GM12878 (cell line): ENCODE data around the gene FHL2. TPM values are rescaled to one million over a fixed set of nuclear protein-coding genes. Genes with fewer than 3 reads are reported as not detected.

ENCODE experiments used
- ASH2L ChIP-seq: fragments of 300-600, 200-600 bp; sonication (generic); IDR thresholded peaks from 2 replicates; pipeline ENCODE4 v1.6.1; 2017; ENCODE audit warnings: low read depth, mild to moderate bottlenecking, borderline replicate concordance
- ATF7 ChIP-seq: fragments of 450-650 bp; IDR thresholded peaks from 2 replicates; pipeline ENCODE4 v1.6.1; 2016; ENCODE audit warnings: low read depth, mild to moderate bottlenecking
- BACH1 ChIP-seq: fragments of 450-650 bp; IDR thresholded peaks from 2 replicates; pipeline ENCODE4 v1.6.1; 2017; ENCODE audit warnings: mild to moderate bottlenecking, borderline replicate concordance
- BMI1 ChIP-seq: fragments of 450-650 bp; IDR thresholded peaks from 2 replicates; pipeline ENCODE4 v1.6.1; 2016; ENCODE audit warnings: mild to moderate bottlenecking, moderate library complexity, borderline replicate concordance
- CBFB ChIP-seq: IDR thresholded peaks from 2 replicates; pipeline ENCODE4 v1.6.1; 2016; ENCODE audit warnings: antibody characterized with exemption, low read depth
- FOXM1 ChIP-seq: IDR thresholded peaks from 2 replicates; pipeline ENCODE4 v1.6.1; 2012; ENCODE audit warnings: low read depth, mild to moderate bottlenecking, inconsistent platforms, low read length, moderate library complexity
- HDAC2 ChIP-seq: fragments of 200-600 bp; sonication (generic); IDR thresholded peaks from 2 replicates; pipeline ENCODE4 v1.6.1; 2017
- HDGF ChIP-seq: fragments of 450-650 bp; IDR thresholded peaks from 2 replicates; pipeline ENCODE4 v1.6.1; 2016; ENCODE audit warnings: antibody characterized with exemption
- IKZF2 ChIP-seq, 2 experiments: fragments of 450-650 bp; IDR thresholded peaks; 2 replicates each; pipeline ENCODE4 v1.6.1; 2017; ENCODE audit warnings: mild to moderate bottlenecking in 2 of 2, moderate library complexity in 2 of 2
- JUNB ChIP-seq: IDR thresholded peaks from 2 replicates; pipeline ENCODE4 v1.6.1; 2016; ENCODE audit warnings: antibody characterized with exemption, mild to moderate bottlenecking
- KLF5 ChIP-seq: fragments of 450-650 bp; IDR thresholded peaks from 2 replicates; pipeline ENCODE4 v1.6.1; 2014; ENCODE audit warnings: mild to moderate bottlenecking; ENCODE audit not compliant: partially characterized antibody
- MTA2 ChIP-seq: fragments of 450-650 bp; IDR thresholded peaks from 2 replicates; pipeline ENCODE4 v1.6.1; 2016; ENCODE audit warnings: low read depth, mild to moderate bottlenecking, moderate library complexity
- NFYA ChIP-seq: IDR thresholded peaks from 2 replicates; pipeline ENCODE4 v1.6.1; 2011; ENCODE audit warnings: low read depth, mild to moderate bottlenecking, low read length, improper control_type of control experiment, borderline replicate concordance
- NRF1 ChIP-seq: conservative IDR thresholded peaks from 2 replicates; pipeline ENCODE4 v1.6.1; 2011; ENCODE audit warnings: mild to moderate bottlenecking, low read depth, low read length, improper control_type of control experiment
- PAX5 ChIP-seq: IDR thresholded peaks from 2 replicates; pipeline ENCODE4 v1.6.1; 2011; ENCODE audit warnings: low read depth, low read length, borderline replicate concordance
- PAX8 ChIP-seq: fragments of 450-650 bp; IDR thresholded peaks from 2 replicates; pipeline ENCODE4 v1.6.1; 2017; ENCODE audit warnings: mild to moderate bottlenecking, moderate library complexity
- PML ChIP-seq: IDR thresholded peaks from 2 replicates; pipeline ENCODE4 v1.6.1; 2012; ENCODE audit warnings: low read length, inconsistent platforms
- RAD51 ChIP-seq: fragments of 450-650 bp; IDR thresholded peaks from 2 replicates; pipeline ENCODE4 v1.6.1; 2016; ENCODE audit warnings: moderate library complexity, mild to moderate bottlenecking, inconsistent platforms
- RB1 ChIP-seq: fragments of 450-650 bp; formaldehyde crosslinking; IDR thresholded peaks from 2 replicates; pipeline ENCODE4 v1.6.1; 2017; ENCODE audit warnings: mild to moderate bottlenecking, borderline replicate concordance
- SIX5 ChIP-seq: IDR thresholded peaks from 2 replicates; pipeline ENCODE4 v1.6.1; 2011; ENCODE audit warnings: mild to moderate bottlenecking, low read depth, low read length, moderate library complexity; ENCODE audit not compliant: severe bottlenecking
- SMC3 ChIP-seq: IDR thresholded peaks from 2 replicates; pipeline ENCODE4 v1.6.1; 2011; ENCODE audit warnings: low read length, improper control_type of control experiment, borderline replicate concordance
- SPI1 ChIP-seq: IDR thresholded peaks from 2 replicates; pipeline ENCODE4 v1.6.1; 2011; ENCODE audit warnings: low read depth, mild to moderate bottlenecking, low read length, moderate library complexity, borderline replicate concordance; ENCODE audit not compliant: insufficient read depth
- SREBF2 ChIP-seq: IDR thresholded peaks from 2 replicates; pipeline ENCODE4 v1.6.1; 2012; ENCODE audit warnings: mild to moderate bottlenecking, low read length
- TBL1XR1 ChIP-seq: IDR thresholded peaks from 2 replicates; pipeline ENCODE4 v1.6.1; 2012; ENCODE audit warnings: low read depth, low read length, improper control_type of control experiment
- TCF7 ChIP-seq: IDR thresholded peaks from 2 replicates; pipeline ENCODE4 v1.6.1; 2014; ENCODE audit warnings: antibody characterized with exemption, borderline replicate concordance
- ZNF217 ChIP-seq: fragments of 450-650 bp; IDR thresholded peaks from 2 replicates; pipeline ENCODE4 v1.6.1; 2017; ENCODE audit warnings: antibody characterized with exemption, mild to moderate bottlenecking
- ZNF384 ChIP-seq: IDR thresholded peaks from 2 replicates; pipeline ENCODE4 v1.6.1; 2012; ENCODE audit warnings: low read depth, mild to moderate bottlenecking, low read length, improper control_type of control experiment, borderline replicate concordance
- polyA plus RNA-seq, 11 experiments: library from polyadenylated mRNA; depleted of rRNA in 4 of 11; unstranded in 6 of 11; stranded (reverse) in 5 of 11; fragments of >200 nt; fragmentation: Nextera tagmentation in 4 of 11; fragmentation: Illumina TruSeq in 1 of 11; extraction: Ambion mirVana in 4 of 11; extraction: Trizol in 1 of 11; gene quantifications; 1 replicate in 1 of 11; 2 replicates in 10 of 11; pipeline versions ENCODE4 v1.2.1 to v1.2.3, GENCODE V29; 2011 to 2016; ENCODE audit warnings: inconsistent platforms in 2 of 11, missing spikeins in 2 of 11, low read depth in 1 of 11
- total RNA-seq, 4 experiments: library from RNA; depleted of rRNA in 3 of 4; stranded (reverse); fragments of >200 nt in 3 of 4; fragmentation: Illumina TruSeq in 1 of 4; extraction: Trizol in 1 of 4; gene quantifications; 2 replicates each; pipeline versions ENCODE4 v1.2.1 to v1.2.3, GENCODE V29; 2013 to 2021
- TF ChIP-seq, protein P1 (sequence below): fragments of 450-650 bp; IDR thresholded peaks from 2 replicates; pipeline ENCODE4 v1.6.1; 2017; ENCODE audit warnings: mild to moderate bottlenecking, moderate library complexity
- TF ChIP-seq, protein P2 (sequence below): fragments of 150-350 bp; IDR thresholded peaks from 2 replicates; pipeline ENCODE4 v1.6.1; 2014; ENCODE audit warnings: mild to moderate bottlenecking, low read depth, low read length

FHL2 gene
- total and polyA plus RNA-seq, 10 of the 15 experiments (the other 5 are each of a cell fraction or from before 2014, with no cell fraction given) = 2.2 to 9.9 (median 4.5) TPM

GRCh38 chr2:105337122-105338019 lies 61.5 kb downstream of the FHL2 start, which contains the start of gene C2orf49 (continued):
- TF ChIP-seq PAX5 = no peak
- peak; percentile 99 for TF ChIP-seq ASH2L
- no peak for TF ChIP-seq TCF7
- TF ChIP-seq PAX8 = no peak
- no peak for TF ChIP-seq BACH1
- TF ChIP-seq HDAC2 = no peak
- TF ChIP-seq SPI1 = no peak
- TF ChIP-seq ZNF384 = no peak
- TF ChIP-seq IKZF2 (IDR thresholded peaks at IDR 0.05) = no peak
- no peak for TF ChIP-seq NRF1
- TF ChIP-seq TBL1XR1 = no peak
- TF ChIP-seq RB1 = peak; percentile 80; the same call in 1 of the 2 replicates
- peak; percentile 57 for TF ChIP-seq CBFB
- TF ChIP-seq KLF5 = peak; percentile 85
- TF ChIP-seq JUNB = no peak
- TF ChIP-seq ZNF217 = no peak
- TF ChIP-seq SMC3 = no peak
- peak; percentile 96 for TF ChIP-seq MTA2
- TF ChIP-seq FOXM1 = no peak
- TF ChIP-seq BMI1 = peak; percentile 52; the same call in 1 of the 2 replicates
- TF ChIP-seq HDGF = peak; percentile 55; the same call in 1 of the 2 replicates
- TF ChIP-seq PML = 0 out of 2 replicates have a peak, but pooled peaks have one; percentile 57
- TF ChIP-seq, protein P1, sequence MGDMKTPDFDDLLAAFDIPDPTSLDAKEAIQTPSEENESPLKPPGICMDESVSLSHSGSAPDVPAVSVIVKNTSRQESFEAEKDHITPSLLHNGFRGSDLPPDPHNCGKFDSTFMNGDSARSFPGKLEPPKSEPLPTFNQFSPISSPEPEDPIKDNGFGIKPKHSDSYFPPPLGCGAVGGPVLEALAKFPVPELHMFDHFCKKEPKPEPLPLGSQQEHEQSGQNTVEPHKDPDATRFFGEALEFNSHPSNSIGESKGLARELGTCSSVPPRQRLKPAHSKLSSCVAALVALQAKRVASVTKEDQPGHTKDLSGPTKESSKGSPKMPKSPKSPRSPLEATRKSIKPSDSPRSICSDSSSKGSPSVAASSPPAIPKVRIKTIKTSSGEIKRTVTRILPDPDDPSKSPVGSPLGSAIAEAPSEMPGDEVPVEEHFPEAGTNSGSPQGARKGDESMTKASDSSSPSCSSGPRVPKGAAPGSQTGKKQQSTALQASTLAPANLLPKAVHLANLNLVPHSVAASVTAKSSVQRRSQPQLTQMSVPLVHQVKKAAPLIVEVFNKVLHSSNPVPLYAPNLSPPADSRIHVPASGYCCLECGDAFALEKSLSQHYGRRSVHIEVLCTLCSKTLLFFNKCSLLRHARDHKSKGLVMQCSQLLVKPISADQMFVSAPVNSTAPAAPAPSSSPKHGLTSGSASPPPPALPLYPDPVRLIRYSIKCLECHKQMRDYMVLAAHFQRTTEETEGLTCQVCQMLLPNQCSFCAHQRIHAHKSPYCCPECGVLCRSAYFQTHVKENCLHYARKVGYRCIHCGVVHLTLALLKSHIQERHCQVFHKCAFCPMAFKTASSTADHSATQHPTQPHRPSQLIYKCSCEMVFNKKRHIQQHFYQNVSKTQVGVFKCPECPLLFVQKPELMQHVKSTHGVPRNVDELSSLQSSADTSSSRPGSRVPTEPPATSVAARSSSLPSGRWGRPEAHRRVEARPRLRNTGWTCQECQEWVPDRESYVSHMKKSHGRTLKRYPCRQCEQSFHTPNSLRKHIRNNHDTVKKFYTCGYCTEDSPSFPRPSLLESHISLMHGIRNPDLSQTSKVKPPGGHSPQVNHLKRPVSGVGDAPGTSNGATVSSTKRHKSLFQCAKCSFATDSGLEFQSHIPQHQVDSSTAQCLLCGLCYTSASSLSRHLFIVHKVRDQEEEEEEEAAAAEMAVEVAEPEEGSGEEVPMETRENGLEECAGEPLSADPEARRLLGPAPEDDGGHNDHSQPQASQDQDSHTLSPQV = no peak
- no peak for TF ChIP-seq NFYA
- TF ChIP-seq SREBF2 = no peak
- peak; percentile 52 for TF ChIP-seq SIX5
- peak; percentile 87 for TF ChIP-seq ATF7
- TF ChIP-seq RAD51 = no peak
- TF ChIP-seq, protein P2, sequence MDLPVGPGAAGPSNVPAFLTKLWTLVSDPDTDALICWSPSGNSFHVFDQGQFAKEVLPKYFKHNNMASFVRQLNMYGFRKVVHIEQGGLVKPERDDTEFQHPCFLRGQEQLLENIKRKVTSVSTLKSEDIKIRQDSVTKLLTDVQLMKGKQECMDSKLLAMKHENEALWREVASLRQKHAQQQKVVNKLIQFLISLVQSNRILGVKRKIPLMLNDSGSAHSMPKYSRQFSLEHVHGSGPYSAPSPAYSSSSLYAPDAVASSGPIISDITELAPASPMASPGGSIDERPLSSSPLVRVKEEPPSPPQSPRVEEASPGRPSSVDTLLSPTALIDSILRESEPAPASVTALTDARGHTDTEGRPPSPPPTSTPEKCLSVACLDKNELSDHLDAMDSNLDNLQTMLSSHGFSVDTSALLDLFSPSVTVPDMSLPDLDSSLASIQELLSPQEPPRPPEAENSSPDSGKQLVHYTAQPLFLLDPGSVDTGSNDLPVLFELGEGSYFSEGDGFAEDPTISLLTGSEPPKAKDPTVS = no peak
